Astrocyte (in vitro differentiated cells and primary cell): ENCODE measurements around the gene CCL22.

Source experiments
- CTCF ChIP-seq: IDR thresholded peaks from 2 replicates; pipeline ENCODE4 v1.5.1; 2011; ENCODE audit warnings: low read depth, mild to moderate bottlenecking, inconsistent platforms, low read length, moderate library complexity; ENCODE audit not compliant: insufficient read depth
- EZH2 ChIP-seq: IDR thresholded peaks from 2 replicates; pipeline ENCODE4 v1.6.1; 2012; ENCODE audit warnings: mild to moderate bottlenecking, low read length, inconsistent platforms; ENCODE audit not compliant: insufficient read depth

GRCh38 chr16:57407521-57408353 is 49.2 kb downstream of the CCL22 start:
- no peak for TF ChIP-seq CTCF
- no peak for TF ChIP-seq EZH2
